HG02840 (cell line): ENCODE measurements around the gene IKZF3.
"Not testable (repeated sequence)": the region's sequence is repeated elsewhere in the genome, so short reads cannot be mapped to it uniquely, and the experiment has no call there.

ENCODE experiments used
- ATAC-seq: cut with Tn5 transposase; IDR thresholded peaks from one replicate; pipeline ENCODE4 v1.9.1; 2021; ENCODE audit warnings: mild to moderate bottlenecking, moderate library complexity, moderate number of reproducible peaks; ENCODE audit not compliant: unreplicated experiment, low FRiP score

IKZF3 gene

GRCh38 chr17:39787041-39787440, 77.1 kb downstream of the IKZF3 start:
- no peak for ATAC-seq

- no peak for ATAC-seq
Observed at GRCh38 chr17:39782980-39783379, 81.1 kb downstream of the IKZF3 start.

GRCh38 chr17:39782481-39782880, 81.6 kb downstream of the IKZF3 start:
- ATAC-seq: no peak

GRCh38 chr17:39781861-39782213, 82.3 kb downstream of the IKZF3 start:
- no peak for ATAC-seq

GRCh38 chr17:39781031-39781860, 82.9 kb downstream of the IKZF3 start:
- ATAC-seq: no peak

- peak; percentile 46 for ATAC-seq
Observed at GRCh38 chr17:39777534-39778365, 86.4 kb downstream of the IKZF3 start.

GRCh38 chr17:39776252-39776651, 87.9 kb downstream of the IKZF3 start:
- ATAC-seq: no peak

GRCh38 chr17:39775031-39775430, 89.1 kb downstream of the IKZF3 start:
- no peak for ATAC-seq

- ATAC-seq: no peak
Observed at GRCh38 chr17:39774047-39774446, 90.1 kb downstream of the IKZF3 start.

- ATAC-seq: no peak
Observed at GRCh38 chr17:39772987-39773934, 90.9 kb downstream of the IKZF3 start.

- ATAC-seq: no peak
Observed at GRCh38 chr17:39772415-39772814, 91.7 kb downstream of the IKZF3 start.

- peak; percentile 70 for ATAC-seq
Observed at GRCh38 chr17:39769974-39770587, 94.0 kb downstream of the IKZF3 start.

GRCh38 chr17:39767147-39767546, 97.0 kb downstream of the IKZF3 start:
- no peak for ATAC-seq

GRCh38 chr17:39765766-39766165, 98.3 kb downstream of the IKZF3 start:
- no peak for ATAC-seq

GRCh38 chr17:39765175-39765574, 98.9 kb downstream of the IKZF3 start:
- no peak for ATAC-seq

- not testable (repeated sequence) for ATAC-seq
Observed at GRCh38 chr17:39764171-39764570, 99.9 kb downstream of the IKZF3 start.

- no peak for ATAC-seq
Observed at GRCh38 chr17:39763051-39763820, 100.9 kb downstream of the IKZF3 start.

GRCh38 chr17:39761861-39762496, 102.1 kb downstream of the IKZF3 start:
- ATAC-seq: no peak

GRCh38 chr17:39759204-39759603, 104.9 kb downstream of the IKZF3 start:
- ATAC-seq: no peak
